OCI-LY1 (cell line): ENCODE results near the gene RHCE.

Source experiments
- H2AFZ ChIP-seq: fragments of 200-600 bp; sonication (generic), shearing (Covaris generic); 2 replicates; pipeline ENCODE4 v1.6.0; 2014; ENCODE audit warnings: antibody characterized with exemption, mild to moderate bottlenecking, low read length
- H3F3A ChIP-seq: fragments of 200-600 bp; sonication (generic), shearing (Covaris generic); 2 replicates; pipeline ENCODE4 v1.6.0; 2014; ENCODE audit warnings: mild to moderate bottlenecking, antibody characterized with exemption, low read length, moderate library complexity; ENCODE audit not compliant: insufficient read depth
- H3K27ac ChIP-seq: fragments of 200-600 bp; sonication (generic); 2 replicates; pipeline ENCODE4 v1.5.1; 2014; ENCODE audit warnings: low read length, mixed run types, mild to moderate bottlenecking, low read depth; ENCODE audit not compliant: poor library complexity, severe bottlenecking
- H3K27me3 ChIP-seq: fragments of 200-600 bp; sonication (generic); 2 replicates; pipeline ENCODE4 v1.6.0; 2014; ENCODE audit warnings: antibody characterized with exemption, mild to moderate bottlenecking, low read length, moderate library complexity; ENCODE audit not compliant: insufficient read depth
- H3K36me3 ChIP-seq: fragments of 200-600 bp; sonication (generic); 2 replicates; pipeline ENCODE4 v1.6.1; 2014; ENCODE audit warnings: mild to moderate bottlenecking, antibody characterized with exemption, low read length, moderate library complexity, mixed read lengths; ENCODE audit not compliant: insufficient read depth
- H3K4me1 ChIP-seq: fragments of 200-600 bp; sonication (generic); 2 replicates; pipeline ENCODE4 v1.5.1; 2014; ENCODE audit warnings: mild to moderate bottlenecking, low read length, moderate library complexity; ENCODE audit not compliant: insufficient read depth, severe bottlenecking
- H3K4me2 ChIP-seq: fragments of 200-600 bp; sonication (generic), shearing (Covaris generic); 2 replicates; pipeline ENCODE4 v1.6.1; 2014; ENCODE audit warnings: low read length
- H3K4me3 ChIP-seq: fragments of 200-600 bp; sonication (generic); 2 replicates; pipeline ENCODE4 v1.5.1; 2014; ENCODE audit warnings: low read length, low read depth, mild to moderate bottlenecking, mixed read lengths; ENCODE audit not compliant: poor library complexity, severe bottlenecking
- H3K79me2 ChIP-seq: fragments of 200-600 bp; shearing (Covaris generic); 2 replicates; pipeline ENCODE4 v1.6.1; 2016; ENCODE audit warnings: mixed run types, low read length, mixed read lengths; ENCODE audit not compliant: insufficient read depth
- H3K9ac ChIP-seq: fragments of 200-600 bp; sonication (generic), shearing (Covaris generic); 2 replicates; pipeline ENCODE4 v1.6.1; 2014; ENCODE audit warnings: mild to moderate bottlenecking, low read length, mixed read lengths
- H3K9me2 ChIP-seq: fragments of 200-600 bp; sonication (generic), shearing (Covaris generic); 2 replicates; pipeline ENCODE4 v1.6.1; 2014; ENCODE audit warnings: low read depth, mild to moderate bottlenecking, low read length, mixed read lengths
- H3K9me3 ChIP-seq: fragments of 200-600 bp; shearing (Covaris generic); 2 replicates; pipeline ENCODE4 v1.6.1; 2014; ENCODE audit warnings: low read length, mixed read lengths
- H4K20me1 ChIP-seq: fragments of 200-600 bp; sonication (generic), shearing (Covaris generic); 2 replicates; pipeline ENCODE4 v1.6.0; 2016; ENCODE audit warnings: mild to moderate bottlenecking, low read length; ENCODE audit not compliant: insufficient read depth
- EZH2 ChIP-seq: fragments of 200-600 bp; sonication (generic), shearing (Covaris generic); IDR thresholded peaks from 2 replicates; pipeline ENCODE4 v1.8.0; 2017; ENCODE audit warnings: borderline replicate concordance, mixed run types, mild to moderate bottlenecking, antibody characterized with exemption, low read length, moderate library complexity, mixed read lengths
- TF ChIP-seq, protein P1 (sequence below): fragments of 200-600 bp; sonication (generic), shearing (Covaris generic); IDR thresholded peaks from 2 replicates; pipeline ENCODE4 v1.5.1; 2017; ENCODE audit warnings: mild to moderate bottlenecking, antibody characterized with exemption, low read length, moderate library complexity, mixed read lengths

RHCE gene

DNA sequence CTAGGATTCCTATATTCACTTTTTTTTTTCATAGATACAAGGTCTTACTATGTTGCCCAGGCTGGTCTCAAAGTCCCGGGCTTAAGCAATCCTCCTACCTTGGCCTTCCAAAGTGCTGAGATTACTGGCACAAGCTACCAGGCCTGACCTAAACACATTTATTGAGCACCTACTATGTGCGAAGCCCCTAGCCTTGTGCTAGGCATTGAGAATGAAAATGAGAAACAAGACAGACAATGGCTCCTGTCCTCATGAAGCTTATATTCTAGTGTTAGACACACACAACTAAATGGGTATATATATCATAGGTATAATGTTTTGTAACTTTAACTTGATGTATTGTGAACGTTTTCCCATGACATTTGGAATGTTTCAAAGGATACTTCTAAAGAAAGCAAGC, 71.0 kb downstream of the RHCE start:
- Histone ChIP-seq H3K36me3 (peaks cover 76% of the 10 kb centered on the region), H3K9ac (no peak overlapping the region), H4K20me1 (no peaks in the 10 kb centered on the region), H3K79me2 (peaks cover 4% of the 10 kb centered on the region; the same call in 1 of the 2 replicates), H2AFZ (no peak overlapping the region), H3K27me3 (no peaks in the 10 kb centered on the region), H3K27ac (no peak overlapping the region), H3K4me1 (no peaks in the 10 kb centered on the region), H3K4me3 (no peak overlapping the region), H3K9me3 (no peaks in the 10 kb centered on the region), H3F3A (no peaks in the 10 kb centered on the region), H3K4me2 (no peak overlapping the region), H3K9me2 (no peaks in the 10 kb centered on the region)
- no peak for TF ChIP-seq EZH2
- TF ChIP-seq, protein P1, sequence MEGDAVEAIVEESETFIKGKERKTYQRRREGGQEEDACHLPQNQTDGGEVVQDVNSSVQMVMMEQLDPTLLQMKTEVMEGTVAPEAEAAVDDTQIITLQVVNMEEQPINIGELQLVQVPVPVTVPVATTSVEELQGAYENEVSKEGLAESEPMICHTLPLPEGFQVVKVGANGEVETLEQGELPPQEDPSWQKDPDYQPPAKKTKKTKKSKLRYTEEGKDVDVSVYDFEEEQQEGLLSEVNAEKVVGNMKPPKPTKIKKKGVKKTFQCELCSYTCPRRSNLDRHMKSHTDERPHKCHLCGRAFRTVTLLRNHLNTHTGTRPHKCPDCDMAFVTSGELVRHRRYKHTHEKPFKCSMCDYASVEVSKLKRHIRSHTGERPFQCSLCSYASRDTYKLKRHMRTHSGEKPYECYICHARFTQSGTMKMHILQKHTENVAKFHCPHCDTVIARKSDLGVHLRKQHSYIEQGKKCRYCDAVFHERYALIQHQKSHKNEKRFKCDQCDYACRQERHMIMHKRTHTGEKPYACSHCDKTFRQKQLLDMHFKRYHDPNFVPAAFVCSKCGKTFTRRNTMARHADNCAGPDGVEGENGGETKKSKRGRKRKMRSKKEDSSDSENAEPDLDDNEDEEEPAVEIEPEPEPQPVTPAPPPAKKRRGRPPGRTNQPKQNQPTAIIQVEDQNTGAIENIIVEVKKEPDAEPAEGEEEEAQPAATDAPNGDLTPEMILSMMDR: no peak

DNA sequence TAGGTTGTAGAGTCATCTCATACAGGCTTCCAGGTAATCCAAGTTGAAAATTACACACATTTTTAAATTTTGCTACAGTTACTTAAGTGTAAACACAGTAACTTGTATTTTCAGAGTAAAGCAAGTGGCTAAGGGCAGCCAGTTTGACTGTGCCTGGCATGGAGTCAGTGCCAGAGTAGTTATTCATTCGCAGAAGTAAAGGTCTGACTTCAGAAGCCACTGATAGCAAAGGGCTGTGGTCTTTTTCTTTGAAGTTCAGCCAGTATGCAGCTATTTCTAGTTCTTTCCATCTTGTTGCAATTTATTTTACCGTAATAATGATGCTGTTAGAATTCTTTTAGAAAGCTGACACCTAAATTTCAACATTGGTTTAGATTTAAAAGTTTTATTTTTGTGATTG, 73.1 kb downstream of the RHCE start:
- Histone ChIP-seq H3K36me3 (peaks cover 80% of the 10 kb centered on the region), H3F3A (no peaks in the 10 kb centered on the region; the same call in 1 of the 2 replicates), H3K9me3 (no peaks in the 10 kb centered on the region), H3K9ac (no peak overlapping the region), H3K4me1 (no peaks in the 10 kb centered on the region), H4K20me1 (no peaks in the 10 kb centered on the region), H3K27ac (no peak overlapping the region), H2AFZ (no peak overlapping the region), H3K79me2 (peaks cover 19% of the 10 kb centered on the region), H3K27me3 (no peaks in the 10 kb centered on the region), H3K4me3 (no peak overlapping the region), H3K9me2 (no peaks in the 10 kb centered on the region), H3K4me2 (no peak overlapping the region)
- no peak for TF ChIP-seq EZH2
- TF ChIP-seq, protein P1: no peak

DNA sequence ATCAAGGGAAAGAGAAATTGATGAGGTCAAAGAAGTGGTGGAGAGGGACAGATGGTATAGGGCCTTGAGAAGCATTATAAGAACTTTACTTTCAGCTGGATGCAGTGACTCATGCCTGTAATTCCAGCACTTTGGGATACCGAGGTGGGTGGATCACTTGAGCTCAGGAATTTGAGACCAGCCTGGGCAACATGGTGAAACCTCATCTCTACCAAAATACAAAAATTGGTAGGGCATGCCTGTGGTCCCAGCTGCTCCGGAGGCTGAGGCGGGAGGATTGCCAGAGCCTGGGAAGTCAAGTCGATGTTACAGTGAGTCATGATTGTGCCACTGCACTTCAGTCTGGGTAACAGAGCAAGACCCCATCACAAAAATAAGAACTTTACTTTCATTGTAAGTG, 76.8 kb downstream of the RHCE start:
- no peak overlapping the region for H3K4me3 ChIP-seq
- no peaks in the 10 kb centered on the region for H3K9me3 ChIP-seq
- H3K9me2 ChIP-seq: no peaks in the 10 kb centered on the region
- no peak overlapping the region for H3K4me2 ChIP-seq
- TF ChIP-seq, protein P1: no peak
- TF ChIP-seq EZH2: no peak
- H3F3A ChIP-seq: no peaks in the 10 kb centered on the region; the same call in 1 of the 2 replicates
- H3K36me3 ChIP-seq: peaks cover 58% of the 10 kb centered on the region
- H3K9ac ChIP-seq: no peak overlapping the region
- H2AFZ ChIP-seq: no peak overlapping the region
- H3K27me3 ChIP-seq: no peaks in the 10 kb centered on the region
- no peaks in the 10 kb centered on the region for H4K20me1 ChIP-seq
- peaks cover 18% of the 10 kb centered on the region for H3K4me1 ChIP-seq
- H3K27ac ChIP-seq: no peak overlapping the region
- peaks cover 56% of the 10 kb centered on the region for H3K79me2 ChIP-seq
